Measurements from ENCODE around the gene SDK1. TPM values are rescaled to one million over a fixed set of nuclear protein-coding genes. Genes with fewer than 3 reads are reported as not detected.

Gene SDK1
- total RNA-seq, 1 donor from 2014 or later, result 5.4 TPM

DNA sequence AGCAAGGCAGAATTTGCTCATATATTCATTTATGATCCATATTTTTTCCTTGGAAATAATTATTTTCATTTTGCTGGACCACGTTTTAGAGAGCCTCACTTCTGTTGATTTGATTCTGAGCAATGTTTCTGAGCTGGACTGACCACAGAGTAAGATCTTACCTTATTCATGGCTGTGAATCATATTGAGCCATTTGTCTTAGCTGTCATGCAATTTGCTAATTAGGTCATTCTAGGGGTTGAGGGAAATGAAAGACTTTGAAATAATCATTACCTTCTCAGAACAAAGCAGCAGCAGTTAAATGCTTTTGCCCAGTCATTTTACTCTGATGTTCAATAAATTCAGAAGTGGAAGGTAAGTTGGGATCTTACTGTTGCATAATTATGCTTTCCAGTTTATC, 251.4 kb downstream of the SDK1 start:
- no peak overlapping the region for H3K4me3 Mint-ChIP-seq (ENCODE audit: unreplicated experiment)
- no peak overlapping the region for H3K27ac Mint-ChIP-seq (ENCODE audit: unreplicated experiment)
- DNase-seq (ENCODE audit: extremely low spot score, unreplicated experiment), result no peak
- peaks cover 8% of the 10 kb centered on the region for H3K36me3 Mint-ChIP-seq (ENCODE audit: unreplicated experiment)
- peaks cover 24% of the 10 kb centered on the region for H3K9me3 Mint-ChIP-seq (ENCODE audit: unreplicated experiment)
- TF ChIP-seq, protein P1, sequence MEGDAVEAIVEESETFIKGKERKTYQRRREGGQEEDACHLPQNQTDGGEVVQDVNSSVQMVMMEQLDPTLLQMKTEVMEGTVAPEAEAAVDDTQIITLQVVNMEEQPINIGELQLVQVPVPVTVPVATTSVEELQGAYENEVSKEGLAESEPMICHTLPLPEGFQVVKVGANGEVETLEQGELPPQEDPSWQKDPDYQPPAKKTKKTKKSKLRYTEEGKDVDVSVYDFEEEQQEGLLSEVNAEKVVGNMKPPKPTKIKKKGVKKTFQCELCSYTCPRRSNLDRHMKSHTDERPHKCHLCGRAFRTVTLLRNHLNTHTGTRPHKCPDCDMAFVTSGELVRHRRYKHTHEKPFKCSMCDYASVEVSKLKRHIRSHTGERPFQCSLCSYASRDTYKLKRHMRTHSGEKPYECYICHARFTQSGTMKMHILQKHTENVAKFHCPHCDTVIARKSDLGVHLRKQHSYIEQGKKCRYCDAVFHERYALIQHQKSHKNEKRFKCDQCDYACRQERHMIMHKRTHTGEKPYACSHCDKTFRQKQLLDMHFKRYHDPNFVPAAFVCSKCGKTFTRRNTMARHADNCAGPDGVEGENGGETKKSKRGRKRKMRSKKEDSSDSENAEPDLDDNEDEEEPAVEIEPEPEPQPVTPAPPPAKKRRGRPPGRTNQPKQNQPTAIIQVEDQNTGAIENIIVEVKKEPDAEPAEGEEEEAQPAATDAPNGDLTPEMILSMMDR (IDR thresholded peaks at IDR 0.05), result no peak
- H3K4me1 Mint-ChIP-seq (ENCODE audit: unreplicated experiment), result peaks cover 9% of the 10 kb centered on the region
- no peaks in the 10 kb centered on the region for H3K27me3 Mint-ChIP-seq (ENCODE audit: unreplicated experiment)

DNA sequence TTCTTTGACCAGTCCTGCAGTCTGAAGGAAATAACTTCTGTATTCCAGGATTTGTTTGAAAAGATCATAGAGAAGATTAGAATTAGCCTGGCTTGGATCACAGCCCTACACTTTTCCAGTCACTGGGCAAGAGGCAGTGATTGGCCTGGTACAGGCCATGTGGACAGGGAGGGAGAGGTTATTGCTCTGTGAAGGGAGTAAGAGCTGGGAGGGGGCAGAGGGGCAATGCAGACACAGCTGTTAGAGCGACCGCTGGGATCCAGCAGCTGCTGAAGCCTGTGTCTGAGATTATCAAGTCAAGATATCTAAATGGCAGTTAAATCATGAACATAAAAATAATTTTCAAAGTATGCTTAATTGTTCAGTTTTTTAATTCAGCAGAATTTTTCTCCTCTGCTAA, 257.3 kb downstream of the SDK1 start:
- peaks cover 27% of the 10 kb centered on the region for H3K9me3 Mint-ChIP-seq (ENCODE audit: unreplicated experiment)
- no peak overlapping the region for H3K27ac Mint-ChIP-seq (ENCODE audit: unreplicated experiment)
- H3K4me3 Mint-ChIP-seq (ENCODE audit: unreplicated experiment), result no peak overlapping the region
- H3K27me3 Mint-ChIP-seq (ENCODE audit: unreplicated experiment), result no peaks in the 10 kb centered on the region
- peaks cover 6% of the 10 kb centered on the region for H3K4me1 Mint-ChIP-seq (ENCODE audit: unreplicated experiment)
- H3K36me3 Mint-ChIP-seq (ENCODE audit: unreplicated experiment), result peaks cover 8% of the 10 kb centered on the region
- TF ChIP-seq, protein P1 (IDR thresholded peaks at IDR 0.05), result no peak
- DNase-seq (ENCODE audit: extremely low spot score, unreplicated experiment), result no peak

DNA sequence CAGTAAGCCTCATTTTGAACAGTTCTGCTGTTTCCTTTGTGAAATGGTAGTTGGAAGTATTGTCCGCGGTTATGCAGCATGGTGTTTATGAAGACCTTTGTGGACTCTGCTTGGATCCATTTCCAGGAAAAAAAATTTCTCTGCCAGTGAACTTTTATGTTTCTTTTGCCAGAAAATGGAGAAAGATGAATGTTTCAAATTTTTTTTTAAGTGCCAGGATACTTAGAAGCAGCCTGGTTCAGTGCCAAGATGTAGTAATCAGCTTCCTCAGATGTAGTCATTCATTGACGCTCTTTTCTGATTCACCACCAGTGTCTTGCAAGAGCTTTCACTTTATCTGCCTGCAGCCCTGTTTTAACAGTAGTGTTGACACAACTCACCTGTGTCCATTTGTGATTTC, 258.2 kb downstream of the SDK1 start:
- no peaks in the 10 kb centered on the region for H3K27me3 Mint-ChIP-seq (ENCODE audit: unreplicated experiment)
- H3K36me3 Mint-ChIP-seq (ENCODE audit: unreplicated experiment), result peaks cover 7% of the 10 kb centered on the region
- peaks cover 26% of the 10 kb centered on the region for H3K9me3 Mint-ChIP-seq (ENCODE audit: unreplicated experiment)
- TF ChIP-seq, protein P1 (IDR thresholded peaks at IDR 0.05), result no peak
- H3K4me1 Mint-ChIP-seq (ENCODE audit: unreplicated experiment), result peaks cover 6% of the 10 kb centered on the region
- no peak overlapping the region for H3K27ac Mint-ChIP-seq (ENCODE audit: unreplicated experiment)
- no peak overlapping the region for H3K4me3 Mint-ChIP-seq (ENCODE audit: unreplicated experiment)
- DNase-seq (ENCODE audit: extremely low spot score, unreplicated experiment), result no peak

DNA sequence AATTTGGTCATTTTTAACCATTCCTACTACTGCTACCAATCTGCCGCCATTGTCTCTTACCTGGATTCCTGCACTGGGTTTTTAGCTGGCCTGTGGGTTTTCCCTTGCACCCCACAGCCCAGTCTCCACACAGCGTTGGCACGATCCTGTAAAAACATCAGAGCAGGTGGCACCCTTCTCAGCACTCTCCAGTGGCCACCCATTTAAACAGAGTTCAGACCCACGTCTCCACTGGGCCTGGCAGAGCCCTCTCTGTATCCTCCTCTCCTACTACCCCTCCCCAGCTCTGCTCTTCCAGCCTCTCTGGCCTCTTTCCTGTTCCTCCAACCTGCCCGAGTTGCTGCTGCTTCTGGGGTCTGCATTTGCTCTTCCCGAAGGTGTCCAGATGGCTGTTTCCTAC, 259.4 kb downstream of the SDK1 start:
- no peaks in the 10 kb centered on the region for H3K36me3 Mint-ChIP-seq (ENCODE audit: unreplicated experiment)
- H3K27me3 Mint-ChIP-seq (ENCODE audit: unreplicated experiment), result no peaks in the 10 kb centered on the region
- TF ChIP-seq, protein P1 (IDR thresholded peaks at IDR 0.05), result no peak
- DNase-seq (ENCODE audit: extremely low spot score, unreplicated experiment), result no peak
- H3K27ac Mint-ChIP-seq (ENCODE audit: unreplicated experiment), result no peak overlapping the region
- no peak overlapping the region for H3K4me3 Mint-ChIP-seq (ENCODE audit: unreplicated experiment)
- peaks cover 6% of the 10 kb centered on the region for H3K4me1 Mint-ChIP-seq (ENCODE audit: unreplicated experiment)
- peaks cover 14% of the 10 kb centered on the region for H3K9me3 Mint-ChIP-seq (ENCODE audit: unreplicated experiment)

DNA sequence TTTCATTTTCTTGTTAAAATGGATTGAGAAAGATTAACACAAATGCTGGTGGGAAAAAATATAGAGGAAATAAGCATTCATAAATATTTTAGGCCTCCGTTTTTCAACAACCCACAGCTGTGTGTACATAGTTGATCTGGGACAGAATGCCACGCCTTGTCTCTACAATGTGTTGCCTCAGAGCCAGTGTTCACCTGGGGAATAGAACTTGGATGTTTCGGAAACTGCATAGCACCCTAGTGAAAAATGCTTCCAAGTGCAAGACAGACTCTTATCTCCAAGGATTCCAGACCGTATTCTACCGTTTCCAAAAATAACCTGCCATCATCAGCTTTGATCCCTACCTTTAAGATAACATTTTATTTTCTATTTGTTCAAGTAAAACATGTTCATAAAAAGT, 260.9 kb downstream of the SDK1 start:
- Mint-ChIP-seq H3K4me1 (ENCODE audit: unreplicated experiment) (peaks cover 6% of the 10 kb centered on the region), H3K4me3 (ENCODE audit: unreplicated experiment) (no peak overlapping the region), H3K36me3 (ENCODE audit: unreplicated experiment) (no peaks in the 10 kb centered on the region), H3K27ac (ENCODE audit: unreplicated experiment) (no peak overlapping the region), H3K27me3 (ENCODE audit: unreplicated experiment) (no peaks in the 10 kb centered on the region), H3K9me3 (ENCODE audit: unreplicated experiment) (peaks cover 4% of the 10 kb centered on the region)
- DNase-seq (ENCODE audit: extremely low spot score, unreplicated experiment), result no peak
- TF ChIP-seq, protein P1 (IDR thresholded peaks at IDR 0.05), result no peak

Data from osteocyte (in vitro differentiated cells).